Measurements from ENCODE around the gene MYBPC2. TPM values are rescaled to one million over a fixed set of nuclear protein-coding genes. Genes with fewer than 3 reads are reported as not detected.
"Not testable (repeated sequence)": the region's sequence is repeated elsewhere in the genome, so short reads cannot be mapped to it uniquely, and the experiment has no call there.

MYBPC2 gene
- polyA plus RNA-seq, 1 experiment: not detected

GRCh38 chr19:50437862-50438449, 5.3 kb downstream of the MYBPC2 start:
- TF ChIP-seq, protein P1, sequence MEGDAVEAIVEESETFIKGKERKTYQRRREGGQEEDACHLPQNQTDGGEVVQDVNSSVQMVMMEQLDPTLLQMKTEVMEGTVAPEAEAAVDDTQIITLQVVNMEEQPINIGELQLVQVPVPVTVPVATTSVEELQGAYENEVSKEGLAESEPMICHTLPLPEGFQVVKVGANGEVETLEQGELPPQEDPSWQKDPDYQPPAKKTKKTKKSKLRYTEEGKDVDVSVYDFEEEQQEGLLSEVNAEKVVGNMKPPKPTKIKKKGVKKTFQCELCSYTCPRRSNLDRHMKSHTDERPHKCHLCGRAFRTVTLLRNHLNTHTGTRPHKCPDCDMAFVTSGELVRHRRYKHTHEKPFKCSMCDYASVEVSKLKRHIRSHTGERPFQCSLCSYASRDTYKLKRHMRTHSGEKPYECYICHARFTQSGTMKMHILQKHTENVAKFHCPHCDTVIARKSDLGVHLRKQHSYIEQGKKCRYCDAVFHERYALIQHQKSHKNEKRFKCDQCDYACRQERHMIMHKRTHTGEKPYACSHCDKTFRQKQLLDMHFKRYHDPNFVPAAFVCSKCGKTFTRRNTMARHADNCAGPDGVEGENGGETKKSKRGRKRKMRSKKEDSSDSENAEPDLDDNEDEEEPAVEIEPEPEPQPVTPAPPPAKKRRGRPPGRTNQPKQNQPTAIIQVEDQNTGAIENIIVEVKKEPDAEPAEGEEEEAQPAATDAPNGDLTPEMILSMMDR (IDR thresholded peaks at IDR 0.05; ENCODE audit: insufficient read depth, low read depth, low read length): no peak
- CTCF ChIA-PET: interaction anchor here (0.6 kb wide), 1 partner anchor 75 kb away, joined by 3 read pairs; no protein-coding TSS in a partner anchor

DNA sequence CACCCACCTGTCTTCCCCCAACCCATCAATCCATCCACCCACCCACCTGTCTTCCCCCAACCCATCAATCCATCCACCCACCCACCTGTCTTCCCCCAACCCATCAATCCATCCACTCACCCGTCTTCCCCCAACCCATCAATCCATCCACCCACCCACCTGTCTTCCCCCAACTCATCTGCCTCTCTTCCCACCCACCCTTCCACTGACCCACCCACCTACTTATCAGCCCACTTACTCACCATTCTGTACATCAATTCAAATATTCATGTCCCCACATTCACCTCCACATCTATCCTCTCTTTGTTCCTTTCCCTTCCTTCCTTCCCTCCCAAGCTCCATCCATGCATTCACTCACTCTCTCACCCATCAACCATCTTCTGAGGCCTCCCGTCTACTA, 6.4 kb downstream of the MYBPC2 start:
- H3K4me3 ChIP-seq (ENCODE audit: low read depth, low read length); CTCF ChIA-PET; H3K27me3 ChIP-seq (ENCODE audit: control insufficient read depth, insufficient read depth, low read length); H3K36me3 ChIP-seq (ENCODE audit: control insufficient read depth, insufficient read depth, low read length); POLR2A ChIA-PET; DNase-seq (ENCODE audit: low read depth): not testable (repeated sequence)

More at GRCh38 chr19:50437862-50438449, 5.3 kb downstream of the MYBPC2 start:
- no peak overlapping the region for H3K4me3 ChIP-seq (ENCODE audit: low read depth, low read length)
- H3K36me3 ChIP-seq (ENCODE audit: control insufficient read depth, insufficient read depth, low read length): no peaks in the 10 kb centered on the region
- POLR2A ChIA-PET: no interaction called here
- no peak for DNase-seq (ENCODE audit: low read depth)
- H3K27me3 ChIP-seq (ENCODE audit: control insufficient read depth, insufficient read depth, low read length): peaks cover 4% of the 10 kb centered on the region; the same call in 1 of the 2 replicates

DNA sequence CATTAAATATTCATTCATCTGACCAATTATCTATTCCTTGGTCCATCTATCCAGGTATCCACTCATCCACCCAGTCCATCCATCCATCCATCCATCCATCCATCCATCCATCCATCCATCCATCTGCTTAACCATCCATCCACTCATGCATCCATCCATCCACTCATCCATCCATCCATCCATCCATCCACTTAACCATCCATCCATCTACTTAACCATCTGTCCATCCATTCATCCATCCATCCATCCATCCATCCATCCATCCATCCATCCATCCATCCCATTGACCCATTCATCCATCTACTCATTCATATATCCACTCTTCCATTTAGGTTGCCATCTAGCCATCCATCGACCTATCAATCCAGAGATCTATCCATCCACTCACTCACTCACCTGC, 11.4 kb downstream of the MYBPC2 start:
- ChIA-PET POLR2A (no interaction called here), CTCF (no interaction called here)
- no peaks in the 10 kb centered on the region for H3K36me3 ChIP-seq (ENCODE audit: control insufficient read depth, insufficient read depth, low read length)
- DNase-seq (ENCODE audit: low read depth): no peak
- TF ChIP-seq, protein P1 (IDR thresholded peaks at IDR 0.05; ENCODE audit: insufficient read depth, low read depth, low read length): no peak
- no peak overlapping the region for H3K4me3 ChIP-seq (ENCODE audit: low read depth, low read length)
- H3K27me3 ChIP-seq (ENCODE audit: control insufficient read depth, insufficient read depth, low read length): no peaks in the 10 kb centered on the region

- Histone ChIP-seq H3K36me3 (ENCODE audit: control insufficient read depth, insufficient read depth, low read length) (no peaks in the 10 kb centered on the region), H3K27me3 (ENCODE audit: control insufficient read depth, insufficient read depth, low read length) (no peaks in the 10 kb centered on the region), H3K4me3 (ENCODE audit: low read depth, low read length) (no peak overlapping the region)
- ChIA-PET POLR2A (no interaction called here), CTCF (no interaction called here)
- no peak for DNase-seq (ENCODE audit: low read depth)
- TF ChIP-seq, protein P1 (IDR thresholded peaks at IDR 0.05; ENCODE audit: insufficient read depth, low read depth, low read length): no peak
Measured at GRCh38 chr19:50447053-50447452, 14.4 kb downstream of the MYBPC2 start.

DNA sequence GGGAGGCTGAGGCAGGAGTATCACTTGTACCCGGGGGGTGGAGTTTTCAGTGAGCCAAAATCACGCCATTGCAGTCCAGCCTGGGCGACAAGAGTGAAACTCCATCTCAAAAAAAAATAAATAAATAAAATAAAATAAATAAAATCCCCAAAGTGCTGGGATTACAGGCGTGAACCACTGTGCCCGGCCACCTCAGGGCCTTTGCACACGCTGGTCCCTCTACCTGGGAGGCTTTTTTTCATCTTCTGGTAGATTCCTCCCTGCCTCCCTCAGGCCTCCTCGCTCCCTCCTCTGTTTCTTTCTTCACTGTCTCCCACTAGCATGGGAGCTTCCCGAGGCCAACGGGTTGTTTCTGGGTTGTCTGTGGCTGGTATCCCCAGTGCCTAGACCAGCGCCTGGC, 15.1 kb downstream of the MYBPC2 start:
- no peak for DNase-seq (ENCODE audit: low read depth)
- TF ChIP-seq, protein P1 (IDR thresholded peaks at IDR 0.05; ENCODE audit: insufficient read depth, low read depth, low read length): no peak
- POLR2A ChIA-PET: no interaction called here

More for the DNA sequence above, 15.1 kb downstream of the MYBPC2 start:
- H3K36me3 ChIP-seq (ENCODE audit: control insufficient read depth, insufficient read depth, low read length): no peaks in the 10 kb centered on the region
- CTCF ChIA-PET: no interaction called here
- H3K4me3 ChIP-seq (ENCODE audit: low read depth, low read length): no peak overlapping the region
- no peaks in the 10 kb centered on the region for H3K27me3 ChIP-seq (ENCODE audit: control insufficient read depth, insufficient read depth, low read length)
